HG03066 (cell line): Measurements from ENCODE around the gene PTTG1.
"Not testable (repeated sequence)": the region's sequence is repeated elsewhere in the genome, so short reads cannot be mapped to it uniquely, and the experiment has no call there.

Source experiments
- ATAC-seq: cut with Tn5 transposase; IDR thresholded peaks from one replicate; pipeline ENCODE4 v1.9.1; 2021; ENCODE audit warnings: low read depth; ENCODE audit not compliant: unreplicated experiment

Gene PTTG1

DNA sequence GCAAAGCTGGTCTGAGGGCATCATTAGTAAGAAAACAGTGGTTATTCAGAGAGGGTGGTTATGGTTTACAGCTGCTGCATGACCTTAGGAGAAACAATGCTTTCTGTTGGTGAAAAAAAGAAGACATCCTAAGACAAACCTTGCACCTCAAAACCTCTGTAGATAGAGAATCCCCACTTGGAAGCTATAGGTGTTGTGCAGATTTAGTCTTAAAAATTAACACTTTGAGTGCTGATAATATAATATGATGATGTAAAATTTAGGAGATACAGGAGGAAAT is 1.4 kb upstream of the PTTG1 start:
- no peak for ATAC-seq

- ATAC-seq = no peak
Measured at GRCh38 chr5:160423099-160423498, 1.4 kb downstream of the PTTG1 start.

GRCh38 chr5:160427607-160428006 is 6.0 kb downstream of the PTTG1 start:
- ATAC-seq = no peak

- ATAC-seq = no peak
Measured at GRCh38 chr5:160432196-160432595, 10.5 kb downstream of the PTTG1 start.

- no peak for ATAC-seq
Measured at GRCh38 chr5:160432787-160433186, 11.1 kb downstream of the PTTG1 start.

DNA sequence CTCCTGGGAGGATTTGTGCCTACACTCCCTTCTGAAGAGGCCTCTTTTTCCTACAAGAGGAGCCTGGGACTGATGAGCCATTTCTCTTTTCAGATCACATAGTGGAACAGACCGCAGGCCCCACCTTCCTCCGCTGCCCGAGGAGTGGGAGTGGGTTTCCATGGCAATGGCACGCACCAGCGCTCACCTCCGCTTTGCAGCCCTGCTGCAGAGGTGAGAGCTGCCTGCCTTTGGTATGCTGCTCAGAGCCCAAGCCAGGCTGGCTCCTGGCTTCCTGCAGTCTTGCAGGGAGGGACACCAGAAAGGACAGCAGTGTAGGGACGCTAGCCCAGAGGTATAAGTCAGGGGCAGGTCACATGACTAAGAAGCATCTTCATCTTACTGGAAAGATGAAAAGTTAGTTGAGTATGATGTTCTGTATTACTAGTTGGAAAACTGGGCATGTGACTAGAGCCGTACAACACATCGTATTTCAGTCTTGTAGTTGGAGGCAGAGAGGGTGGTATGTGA is 12.4 kb downstream of the PTTG1 start:
- peak; percentile 79 for ATAC-seq

- no peak for ATAC-seq
Measured at GRCh38 chr5:160435532-160435931, 13.9 kb downstream of the PTTG1 start.

GRCh38 chr5:160436017-160436416 is 14.4 kb downstream of the PTTG1 start:
- no peak for ATAC-seq

DNA sequence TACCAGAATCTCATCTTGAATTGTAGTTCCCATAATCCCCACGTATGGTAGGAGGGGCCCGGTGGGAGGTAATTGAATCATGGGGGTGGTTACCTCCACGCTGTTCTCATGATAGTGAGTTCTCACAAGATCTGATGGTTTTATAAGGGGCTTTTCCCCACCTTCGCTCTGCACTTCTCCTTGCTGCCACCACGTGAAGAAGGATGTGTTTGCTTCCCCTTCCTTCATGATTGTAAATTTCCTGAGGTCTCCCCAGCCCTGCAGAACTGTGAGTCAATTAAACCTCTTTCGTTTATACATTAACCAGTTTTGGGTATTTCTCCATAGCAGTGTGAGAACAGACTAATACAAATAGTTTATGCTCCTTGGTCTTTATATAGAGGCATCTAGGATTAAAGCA is 15.0 kb downstream of the PTTG1 start:
- not testable (repeated sequence) for ATAC-seq

DNA sequence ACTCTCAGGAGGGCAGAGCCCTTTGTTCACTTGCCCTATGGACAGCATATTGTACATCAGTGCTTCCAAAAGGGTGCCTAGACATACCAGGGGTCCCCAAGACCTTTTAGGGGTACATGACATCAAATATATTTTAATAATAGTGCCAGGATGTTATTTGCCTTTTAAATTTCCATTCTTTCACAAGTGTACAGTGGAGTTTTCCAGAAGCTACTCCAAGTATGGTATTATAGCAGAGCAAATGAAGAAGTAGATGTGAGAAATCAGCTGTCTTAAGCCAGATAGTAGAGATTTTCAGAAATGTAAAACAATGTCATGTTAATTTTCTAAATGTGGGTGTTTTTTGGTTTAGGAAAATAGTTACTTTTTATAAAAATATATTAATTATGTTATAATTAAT is 15.6 kb downstream of the PTTG1 start:
- ATAC-seq = no peak

- peak; percentile 28 for ATAC-seq
Measured at GRCh38 chr5:160438316-160439204, 16.9 kb downstream of the PTTG1 start.

- ATAC-seq = peak; percentile 57
Measured at GRCh38 chr5:160439205-160439600, 17.5 kb downstream of the PTTG1 start.

DNA sequence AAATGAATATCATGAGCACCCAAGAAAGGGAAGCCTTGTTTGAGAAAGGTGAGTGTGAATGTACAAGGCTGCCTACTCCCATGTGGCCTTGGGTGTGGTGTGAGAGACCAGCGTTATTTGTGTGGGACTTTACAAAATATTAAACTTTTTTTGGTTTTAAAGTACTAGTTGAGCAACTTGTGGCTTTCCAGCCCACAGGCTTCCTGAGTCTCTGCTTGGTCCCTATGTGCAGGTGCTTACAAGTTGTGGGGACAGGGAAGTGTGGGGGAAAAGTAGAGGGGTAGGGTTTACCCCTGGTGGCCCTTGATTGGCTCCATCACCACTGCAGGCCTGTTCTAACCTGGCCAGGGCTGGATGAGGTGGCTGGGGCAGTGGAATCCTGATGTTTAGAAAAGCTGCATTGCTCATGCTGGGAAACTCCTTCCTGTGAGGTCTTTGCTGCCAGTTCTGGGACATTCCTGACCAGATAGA is 19.7 kb downstream of the PTTG1 start:
- ATAC-seq = no peak

DNA sequence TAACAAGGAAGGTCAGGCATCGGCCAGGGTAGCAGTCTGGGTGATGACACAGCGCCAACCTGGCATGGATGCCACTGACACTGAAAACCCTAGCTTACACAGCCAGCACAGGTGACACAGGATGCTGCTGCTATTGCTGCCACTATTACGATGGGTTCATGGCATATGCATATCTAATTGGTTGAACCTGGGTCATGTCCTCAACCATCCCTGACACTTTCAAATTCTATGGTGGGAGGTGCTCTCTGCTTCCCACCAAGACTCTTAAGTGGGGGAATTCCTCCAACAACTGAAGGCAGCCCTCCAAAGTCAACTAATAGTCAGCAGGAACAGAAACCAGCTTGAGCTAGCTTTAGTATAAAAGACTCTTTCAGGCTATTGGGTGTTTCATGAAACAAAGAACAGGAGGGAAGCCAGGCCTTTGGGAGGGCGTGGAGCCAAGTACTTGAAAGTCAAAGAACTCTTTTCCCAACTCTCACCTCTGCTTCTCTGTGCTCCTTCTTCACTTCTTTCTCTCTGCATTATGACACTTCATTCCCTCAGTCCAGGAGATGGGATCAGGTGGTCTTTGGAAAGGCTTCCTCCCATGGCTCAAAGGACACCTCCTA is 21.3 kb downstream of the PTTG1 start:
- no peak for ATAC-seq

DNA sequence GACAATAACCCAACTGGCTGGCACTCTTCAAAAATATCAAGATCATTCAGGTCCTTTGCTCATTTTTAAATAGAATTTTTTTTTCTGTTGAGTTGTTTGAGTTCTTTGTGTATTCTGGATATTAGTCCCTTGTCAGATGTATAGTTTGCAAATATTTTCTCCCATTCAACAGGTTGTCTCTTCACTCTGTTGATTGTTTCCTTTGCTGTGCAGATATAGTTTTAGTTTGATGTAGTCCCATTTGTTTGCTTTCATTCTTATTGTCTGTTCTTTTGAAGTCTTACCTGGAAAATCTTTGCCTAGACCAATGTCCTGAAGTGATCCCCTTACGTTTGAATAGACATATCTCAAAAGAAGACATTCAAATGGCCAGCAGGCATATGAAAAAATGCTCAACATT is 22.8 kb downstream of the PTTG1 start:
- no peak for ATAC-seq

GRCh38 chr5:160445132-160445531 is 23.5 kb downstream of the PTTG1 start:
- ATAC-seq = no peak

GRCh38 chr5:160445751-160446150 is 24.1 kb downstream of the PTTG1 start:
- no peak for ATAC-seq

GRCh38 chr5:160448886-160449285 is 27.2 kb downstream of the PTTG1 start:
- no peak for ATAC-seq

- ATAC-seq = no peak
Measured at GRCh38 chr5:160449458-160449857, 27.8 kb downstream of the PTTG1 start.

DNA sequence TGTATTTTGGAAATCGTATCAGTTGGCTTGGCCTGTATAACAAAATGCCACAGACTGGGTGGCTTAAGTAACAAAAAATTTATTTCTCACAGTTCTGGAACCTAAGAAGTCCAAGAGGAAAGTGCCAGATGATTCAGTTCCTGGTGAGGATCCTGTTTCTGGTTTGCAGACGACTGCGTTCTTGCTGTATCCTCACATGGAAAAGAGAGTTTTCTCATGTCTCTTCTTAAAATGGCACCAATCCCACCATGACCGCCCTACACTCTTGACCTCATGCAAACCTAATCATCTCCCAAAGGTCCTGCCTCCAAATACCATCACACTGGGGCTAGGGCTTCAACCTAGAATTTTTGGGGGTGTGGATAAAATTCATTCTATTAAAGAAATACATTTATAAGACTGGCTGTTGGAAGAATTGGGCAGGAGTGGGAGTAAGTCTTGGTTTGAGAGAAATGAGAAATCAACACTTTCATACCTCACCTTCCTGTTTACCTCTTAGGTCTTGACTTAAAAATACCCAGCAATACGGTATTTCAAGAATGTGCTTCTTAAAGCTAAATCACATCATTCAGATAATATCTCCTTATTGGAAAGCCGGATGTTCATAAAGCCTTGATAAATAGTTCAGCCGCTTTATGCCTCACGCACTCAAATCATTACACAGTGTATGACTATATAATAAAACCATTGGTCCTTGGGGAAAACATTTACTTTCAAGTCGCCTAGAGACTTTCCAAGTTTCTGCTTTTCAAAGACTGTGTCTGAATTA is 28.7 kb downstream of the PTTG1 start:
- peak; percentile 53 for ATAC-seq

DNA sequence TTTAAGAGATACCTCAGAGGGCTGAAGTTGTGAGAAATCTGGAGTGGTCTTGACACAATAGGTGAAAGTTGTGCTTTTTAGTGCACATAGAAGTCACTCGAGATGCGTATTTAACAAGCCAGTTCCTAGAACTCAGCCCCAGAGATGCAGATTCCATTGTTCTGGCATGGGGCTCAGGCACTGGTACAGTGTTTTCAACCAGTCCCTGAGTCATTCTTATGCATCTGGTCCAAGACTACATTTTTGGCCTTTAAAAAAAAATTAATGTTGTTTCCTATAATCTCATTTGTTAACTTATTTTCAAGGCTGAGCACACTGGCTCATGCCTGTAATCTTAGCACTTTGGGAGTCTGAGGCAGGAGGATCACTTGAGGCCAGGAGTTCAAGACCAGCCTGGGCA is 29.6 kb downstream of the PTTG1 start:
- ATAC-seq = no peak
